GM23248 (cell line): ENCODE results near the gene SPATA19. TPM values are rescaled to one million over a fixed set of nuclear protein-coding genes. Genes with fewer than 3 reads are reported as not detected.

Experiments used
- DNase-seq: peaks from one replicate; pipeline ENCODE4 v3.0.0-alpha.2; 2015
- H2AFZ ChIP-seq: fragments of 200-600 bp; sonication (generic); 2 replicates; pipeline ENCODE4 v1.6.1; 2016; ENCODE audit warnings: antibody characterized with exemption
- H3F3A ChIP-seq: fragments of 200-600 bp; sonication (generic); 2 replicates; pipeline ENCODE4 v1.6.1; 2016; ENCODE audit warnings: mild to moderate bottlenecking, antibody characterized with exemption, mixed run types; ENCODE audit not compliant: insufficient read depth
- H3K27ac ChIP-seq: fragments of 200-600 bp; sonication (generic); 2 replicates; pipeline ENCODE4 v1.5.1; 2016; ENCODE audit warnings: mild to moderate bottlenecking
- H3K27me3 ChIP-seq: fragments of 200-600 bp; sonication (generic); replicated peaks from 2 replicates; pipeline ENCODE4 v1.6.1; 2016; ENCODE audit warnings: mild to moderate bottlenecking; ENCODE audit not compliant: insufficient read depth
- H3K36me3 ChIP-seq: fragments of 200-600 bp; sonication (generic); 2 replicates; pipeline ENCODE4 v1.6.1; 2016; ENCODE audit warnings: low read depth, mild to moderate bottlenecking
- H3K4me1 ChIP-seq: fragments of 200-600 bp; sonication (generic); 2 replicates; pipeline ENCODE4 v1.6.1; 2016; ENCODE audit warnings: mild to moderate bottlenecking; ENCODE audit not compliant: insufficient read depth
- H3K4me2 ChIP-seq: fragments of 200-600 bp; sonication (generic); one replicate; pipeline ENCODE4 v1.6.1; 2016; ENCODE audit warnings: mild to moderate bottlenecking; ENCODE audit not compliant: unreplicated experiment
- H3K4me3 ChIP-seq: fragments of 200-600 bp; sonication (generic); 2 replicates; pipeline ENCODE4 v1.5.1; 2016; ENCODE audit warnings: mild to moderate bottlenecking
- H3K79me2 ChIP-seq: fragments of 200-600 bp; sonication (generic); 2 replicates; pipeline ENCODE4 v1.6.1; 2016; ENCODE audit warnings: mild to moderate bottlenecking; ENCODE audit not compliant: insufficient read depth
- H3K9ac ChIP-seq: fragments of 200-600 bp; sonication (generic); 2 replicates; pipeline ENCODE4 v1.6.1; 2016; ENCODE audit warnings: mild to moderate bottlenecking
- H3K9me2 ChIP-seq: fragments of 200-600 bp; sonication (generic); 2 replicates; pipeline ENCODE4 v1.6.1; 2016; ENCODE audit warnings: mixed run types, mild to moderate bottlenecking, moderate library complexity; ENCODE audit not compliant: insufficient read depth
- H3K9me3 ChIP-seq: fragments of 200-600 bp; sonication (generic); one replicate; pipeline ENCODE4 v1.6.1; 2017; ENCODE audit warnings: low read depth
- H4K20me1 ChIP-seq: fragments of 200-600 bp; sonication (generic); 2 replicates; pipeline ENCODE4 v1.6.0; 2016; ENCODE audit not compliant: insufficient read depth
- EZH2 ChIP-seq: fragments of 200-600 bp; sonication (generic); IDR thresholded peaks from 2 replicates; pipeline ENCODE4 v1.6.1; 2018; ENCODE audit warnings: antibody characterized with exemption, mild to moderate bottlenecking; ENCODE audit not compliant: insufficient read depth, poor library complexity, severe bottlenecking
- EZH2phosphoT487 ChIP-seq: fragments of 200-600 bp; sonication (generic); IDR thresholded peaks from 2 replicates; pipeline ENCODE4 v1.6.1; 2018; ENCODE audit warnings: antibody characterized with exemption, moderate library complexity, mild to moderate bottlenecking, low read depth; ENCODE audit not compliant: insufficient read depth
- WGBS, 2 experiments: methylation state at CpG; one replicate each; pipeline ENCODE4 v1.1.6; 2015 to 2017; ENCODE audit warnings: low lambda C conversion rate in 2 of 2, low coverage in 1 of 2; ENCODE audit errors: missing lambda C conversion rate in 2 of 2; 5-methylcytosine and 5-hydroxymethylcytosine counted together
- in situ Hi-C: fragments of 300-500 bp; cut with MboI; formaldehyde crosslinking; loops from 2 replicates; pipeline ENCODE4 v1.15.0; 2020
- polyA plus RNA-seq: library from polyadenylated mRNA; unstranded; fragments of >200 nt; fragmentation: Nextera tagmentation; extraction: Ambion mirVana; gene quantifications from 2 replicates; pipeline ENCODE4 v1.2.1, GENCODE V29; 2016
- total RNA-seq: library from RNA; depleted of rRNA; stranded (reverse); fragments of >200 nt; shearing (Covaris generic); gene quantifications from 2 replicates; pipeline ENCODE4 v1.2.3, GENCODE V29; 2014

The SPATA19 gene
- total and polyA plus RNA-seq, 2 experiments from 2014 or later = not detected

- Histone ChIP-seq H3F3A (no peaks in the 10 kb centered on the region), H3K9ac (no peak overlapping the region), H3K9me2 (no peaks in the 10 kb centered on the region), H2AFZ (no peak overlapping the region), H3K9me3 (no peaks in the 10 kb centered on the region), H4K20me1 (no peaks in the 10 kb centered on the region), H3K4me1 (no peaks in the 10 kb centered on the region), H3K4me3 (no peak overlapping the region), H3K27ac (no peak overlapping the region), H3K36me3 (no peaks in the 10 kb centered on the region), H3K4me2 (no peak overlapping the region), H3K27me3 (no peaks in the 10 kb centered on the region), H3K79me2 (no peaks in the 10 kb centered on the region)
- TF ChIP-seq EZH2phosphoT487 = no peak
- TF ChIP-seq EZH2 = no peak
- DNase-seq = no peak
- WGBS, 2 experiments = 7 to 13% methylated on average over 4 of the region's 4 CpGs
- in situ Hi-C loops = no loop called here
Measured at GRCh38 chr11:133826866-133827265, 18.4 kb downstream of the SPATA19 start.

GRCh38 chr11:133825666-133826065 is 19.6 kb downstream of the SPATA19 start:
- H2AFZ ChIP-seq = no peak overlapping the region
- H3K79me2 ChIP-seq = no peaks in the 10 kb centered on the region
- in situ Hi-C loops = no loop called here
- no peaks in the 10 kb centered on the region for H3F3A ChIP-seq
- H3K9me2 ChIP-seq = no peaks in the 10 kb centered on the region
- TF ChIP-seq EZH2phosphoT487 = no peak
- H3K27me3 ChIP-seq = no peaks in the 10 kb centered on the region
- no peak overlapping the region for H3K4me3 ChIP-seq
- no peaks in the 10 kb centered on the region for H3K9me3 ChIP-seq
- 3% methylated on average over 3 of the region's 3 CpGs for WGBS, 2 experiments
- no peak for DNase-seq
- no peaks in the 10 kb centered on the region for H3K4me1 ChIP-seq
- no peak overlapping the region for H3K27ac ChIP-seq
- no peaks in the 10 kb centered on the region for H3K36me3 ChIP-seq
- H3K4me2 ChIP-seq = no peak overlapping the region
- no peak overlapping the region for H3K9ac ChIP-seq
- H4K20me1 ChIP-seq = no peaks in the 10 kb centered on the region

- Histone ChIP-seq H3K27ac (no peak overlapping the region), H4K20me1 (no peaks in the 10 kb centered on the region), H3K36me3 (no peaks in the 10 kb centered on the region), H3K4me2 (no peak overlapping the region), H3K9ac (no peak overlapping the region), H3K27me3 (no peaks in the 10 kb centered on the region), H3K4me1 (no peaks in the 10 kb centered on the region), H3K4me3 (no peak overlapping the region), H3F3A (no peaks in the 10 kb centered on the region), H3K9me2 (no peaks in the 10 kb centered on the region), H3K9me3 (no peaks in the 10 kb centered on the region), H2AFZ (no peak overlapping the region), H3K79me2 (no peaks in the 10 kb centered on the region)
- in situ Hi-C loops = no loop called here
- TF ChIP-seq EZH2phosphoT487 (no peak), EZH2 (no peak)
- no peak for DNase-seq
- WGBS, 2 experiments = 61 to 64% methylated on average over 11 of the region's 11 CpGs
Measured at GRCh38 chr11:133825156-133825555, 20.2 kb downstream of the SPATA19 start.

- Histone ChIP-seq H2AFZ (no peak overlapping the region), H3K9me2 (no peaks in the 10 kb centered on the region), H3K27me3 (no peaks in the 10 kb centered on the region), H3F3A (no peaks in the 10 kb centered on the region), H3K9ac (no peak overlapping the region), H3K4me1 (no peaks in the 10 kb centered on the region), H3K27ac (no peak overlapping the region), H3K36me3 (no peaks in the 10 kb centered on the region), H3K4me3 (no peak overlapping the region), H4K20me1 (no peaks in the 10 kb centered on the region), H3K79me2 (no peaks in the 10 kb centered on the region), H3K9me3 (no peaks in the 10 kb centered on the region), H3K4me2 (no peak overlapping the region)
- 20 to 27% methylated on average over 9 of the region's 9 CpGs for WGBS, 2 experiments
- in situ Hi-C loops = no loop called here
- no peak for DNase-seq
- no peak for TF ChIP-seq EZH2
Measured at GRCh38 chr11:133824593-133824992, 20.7 kb downstream of the SPATA19 start.

GRCh38 chr11:133823614-133824013 is 21.7 kb downstream of the SPATA19 start:
- WGBS, 2 experiments = 18 to 28% methylated on average over 4 of the region's 4 CpGs
- no peak overlapping the region for H2AFZ ChIP-seq
- no peaks in the 10 kb centered on the region for H3F3A ChIP-seq
- in situ Hi-C loops = no loop called here
- no peaks in the 10 kb centered on the region for H3K79me2 ChIP-seq
- TF ChIP-seq EZH2 = no peak
- TF ChIP-seq EZH2phosphoT487 = no peak
- no peaks in the 10 kb centered on the region for H3K4me1 ChIP-seq
- H3K36me3 ChIP-seq = no peaks in the 10 kb centered on the region
- no peaks in the 10 kb centered on the region for H3K9me3 ChIP-seq
- no peak overlapping the region for H3K9ac ChIP-seq
- no peaks in the 10 kb centered on the region for H3K9me2 ChIP-seq
- no peak overlapping the region for H3K4me2 ChIP-seq
- no peak overlapping the region for H3K4me3 ChIP-seq
- no peaks in the 10 kb centered on the region for H3K27me3 ChIP-seq
- H4K20me1 ChIP-seq = no peaks in the 10 kb centered on the region
- no peak overlapping the region for H3K27ac ChIP-seq
- DNase-seq = no peak
